HG02759 (cell line): Measurements from ENCODE around the gene OSCAR.
"Not testable (repeated sequence)": the region's sequence is repeated elsewhere in the genome, so short reads cannot be mapped to it uniquely, and the experiment has no call there.

Source experiments
- ATAC-seq: cut with Tn5 transposase; IDR thresholded peaks from one replicate; pipeline ENCODE4 v1.9.1; 2021; ENCODE audit warnings: mild to moderate bottlenecking, moderate library complexity; ENCODE audit not compliant: unreplicated experiment

The OSCAR gene

GRCh38 chr19:54127688-54128440 lies 27.3 kb upstream of the OSCAR start:
- no peak for ATAC-seq

DNA sequence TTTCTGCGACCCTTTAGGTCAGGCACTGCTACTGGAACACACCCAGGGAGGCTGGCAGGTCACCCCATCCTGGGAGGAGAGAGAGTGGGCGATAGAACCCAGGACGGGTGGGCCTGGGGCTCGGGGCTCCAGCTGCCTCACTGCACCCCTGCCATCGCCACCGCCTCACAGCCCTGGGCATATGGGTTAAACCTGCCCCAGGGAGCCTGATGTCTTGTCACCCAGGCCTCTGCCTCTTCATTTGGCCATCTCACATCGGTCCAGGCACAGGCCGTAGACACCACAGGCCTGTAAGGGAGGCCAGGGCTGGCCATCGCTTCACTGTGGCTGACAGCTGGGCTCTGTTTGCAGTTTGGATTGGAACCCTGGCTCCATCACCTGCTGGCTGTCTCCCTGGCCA lies 25.1 kb upstream of the OSCAR start:
- no peak for ATAC-seq

- no peak for ATAC-seq
These were observed 23.8 kb upstream of the OSCAR start for GRCh38 chr19:54124393-54124792.

- ATAC-seq = no peak
These were observed 23.1 kb upstream of the OSCAR start for GRCh38 chr19:54123682-54124081.

DNA sequence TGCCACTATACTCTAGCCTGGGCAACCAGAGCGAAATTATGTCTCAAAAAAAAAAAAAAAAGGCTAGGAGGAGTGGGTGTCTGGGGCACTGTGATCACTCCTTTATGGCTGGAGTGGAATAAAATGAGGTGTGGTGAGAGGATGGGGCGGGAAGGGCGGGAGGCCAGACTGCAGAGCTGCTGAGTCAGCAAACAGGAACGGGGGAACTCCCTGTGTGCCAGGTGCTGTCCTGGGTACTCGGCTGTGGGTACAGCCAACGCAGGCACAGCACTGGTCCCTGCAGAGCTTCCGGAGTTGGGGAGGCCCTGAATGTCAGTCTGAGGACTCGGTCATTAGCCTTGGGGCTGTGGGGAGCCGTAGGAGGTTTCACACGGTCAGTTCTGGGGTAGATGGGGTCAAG lies 20.7 kb upstream of the OSCAR start:
- ATAC-seq = no peak

DNA sequence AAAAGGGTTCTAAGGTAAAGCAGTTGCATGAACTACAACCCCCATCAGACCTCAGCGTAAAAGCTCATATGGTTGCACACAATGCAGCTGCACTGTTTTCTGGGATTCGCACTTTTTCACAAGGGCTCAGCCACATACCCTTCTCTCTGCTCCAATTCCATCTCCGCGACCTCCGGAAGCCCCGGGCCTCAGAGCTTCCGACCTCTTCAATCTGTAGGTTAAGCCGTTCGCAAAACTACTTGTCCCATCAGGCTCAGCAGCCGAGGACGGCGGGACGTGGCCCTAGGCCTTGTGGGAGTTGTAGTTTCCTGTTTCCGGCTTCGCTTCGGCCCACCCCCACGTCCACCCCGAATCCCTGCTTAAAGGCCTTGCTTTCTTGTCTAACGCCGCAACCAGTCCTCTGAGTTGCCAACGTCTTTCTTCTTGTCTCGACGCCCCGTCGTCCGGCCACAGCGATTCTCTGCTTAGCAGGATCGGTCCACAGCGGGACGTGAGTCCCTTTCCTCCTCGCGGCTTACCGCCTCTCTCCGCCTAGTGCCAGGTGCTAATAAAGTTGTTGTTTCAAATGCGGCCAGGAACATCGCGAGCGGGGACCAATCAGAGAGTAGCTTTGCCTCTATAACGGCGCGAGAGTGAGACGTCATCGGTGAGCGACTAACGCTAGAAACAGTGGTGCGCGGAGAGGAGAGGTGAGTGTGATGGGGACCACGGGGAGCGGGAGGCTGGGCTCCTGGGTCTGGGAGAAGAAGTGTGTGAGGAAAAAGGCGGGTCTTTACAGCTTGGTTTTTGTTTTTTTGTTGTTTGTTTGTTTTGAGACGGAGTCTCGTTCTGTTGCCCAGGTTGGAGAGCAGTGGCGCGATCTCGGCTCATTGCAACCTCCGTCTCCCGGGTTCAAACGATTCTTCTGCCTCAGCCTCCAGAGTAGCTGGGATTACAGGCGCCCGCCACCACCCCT lies 14.8 kb upstream of the OSCAR start, which contains the start of the genes PRPF31 and TFPT:
TSS of gene PRPF31 (plus strand) at position 646 of the 955 bp plus-strand sequence. CDS start 2,525 bp downstream, outside the sequence.
TSS of gene TFPT (minus strand) at position 549 of the 955 bp plus-strand sequence. CDS start at position 161, 388 bp downstream.
- peak; percentile 87 for ATAC-seq

- no peak for ATAC-seq
These were observed 13.9 kb upstream of the OSCAR start for GRCh38 chr19:54114340-54115108.

DNA sequence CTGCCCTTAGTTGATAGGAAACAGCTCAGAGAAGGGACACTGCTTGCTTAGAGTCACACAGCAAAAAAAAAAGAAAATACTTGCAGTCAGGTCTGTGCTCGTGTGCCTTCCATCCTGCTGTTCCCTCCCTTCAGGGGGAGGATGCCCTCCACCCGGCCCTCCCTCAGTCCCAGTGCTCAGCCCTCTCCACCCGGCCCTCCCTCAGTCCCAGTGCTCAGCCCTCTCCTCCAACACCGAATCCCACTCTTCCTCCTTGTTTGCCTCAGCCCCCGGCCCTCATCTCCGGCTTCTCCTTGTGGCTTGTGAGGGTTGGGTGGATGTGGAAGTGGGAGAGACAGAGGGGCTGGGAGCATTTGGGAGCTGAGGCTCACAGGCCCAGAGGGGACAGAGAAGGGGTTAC lies 9.0 kb upstream of the OSCAR start:
- no peak for ATAC-seq

DNA sequence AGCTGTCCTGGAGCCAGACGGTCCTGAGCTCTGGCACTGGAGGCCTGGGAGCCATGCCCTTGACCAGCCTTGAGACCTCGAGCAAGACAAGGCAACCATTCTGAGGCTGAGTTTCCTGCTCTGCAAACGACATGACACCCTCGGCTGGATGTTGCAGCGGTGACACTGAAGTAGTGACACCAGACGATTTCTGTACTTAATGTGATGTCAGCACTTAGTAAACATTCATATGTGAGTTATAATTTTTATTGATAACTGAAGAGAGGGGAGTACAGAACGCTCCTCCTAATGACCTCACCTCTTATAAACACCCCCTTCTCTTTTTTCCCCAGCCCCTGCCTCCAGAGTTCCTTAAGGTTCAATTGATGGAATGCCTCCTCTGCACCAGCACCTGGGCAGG lies 7.9 kb upstream of the OSCAR start:
- no peak for ATAC-seq

DNA sequence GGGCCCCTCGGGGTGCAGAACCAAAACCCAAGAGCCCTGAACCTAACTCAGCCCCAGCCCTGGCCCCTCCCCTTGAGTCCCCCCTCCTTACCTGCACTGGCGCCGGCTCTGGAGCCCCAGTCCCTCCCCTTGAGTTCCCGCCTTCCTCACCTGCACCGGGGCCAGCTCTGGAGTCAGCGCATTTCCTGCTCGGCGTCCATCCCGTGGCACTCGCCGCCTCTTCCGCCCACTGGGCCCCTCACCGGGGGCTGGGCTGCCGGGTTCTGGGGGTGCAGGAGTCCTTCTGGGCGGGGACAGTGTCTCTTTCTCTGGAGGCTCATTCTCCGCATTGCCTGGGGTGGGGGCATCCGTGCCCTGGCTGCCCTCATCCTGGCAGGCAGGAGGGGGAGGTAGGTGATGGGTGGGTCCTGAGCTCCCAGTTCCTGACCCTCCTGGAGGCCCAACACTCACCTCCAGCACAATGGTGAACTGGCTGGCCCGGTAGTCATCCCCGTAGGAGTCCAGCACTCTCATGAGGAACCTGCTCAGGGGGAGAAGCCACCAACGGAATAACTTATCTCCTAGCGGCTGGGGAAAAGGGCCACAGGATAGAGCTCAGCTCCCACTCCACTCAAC lies 7.4 kb upstream of the OSCAR start:
- no peak for ATAC-seq

GRCh38 chr19:54106716-54107115 lies 6.1 kb upstream of the OSCAR start:
- no peak for ATAC-seq

DNA sequence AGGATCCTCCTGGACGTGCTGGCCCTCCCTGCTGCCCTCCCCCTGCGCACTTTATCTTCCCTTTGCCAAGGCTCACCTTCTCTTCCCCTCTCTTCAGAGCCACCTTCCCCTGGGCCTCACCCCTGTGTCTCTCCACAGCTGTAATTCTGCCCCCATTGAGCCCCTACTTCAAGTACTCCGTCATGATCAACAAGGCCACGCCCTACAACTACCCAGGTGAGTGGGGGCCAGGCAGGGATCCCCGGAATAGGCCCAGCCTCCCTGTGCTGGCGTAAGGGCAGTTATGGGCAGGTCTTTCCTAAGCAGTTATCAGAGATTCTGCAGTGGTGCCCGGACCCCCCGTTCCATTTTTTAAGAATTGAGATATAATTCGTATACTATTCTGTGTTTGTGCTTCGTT lies 5.2 kb upstream of the OSCAR start:
- ATAC-seq = no peak

- no peak for ATAC-seq
These were observed 4.6 kb upstream of the OSCAR start for GRCh38 chr19:54104998-54105715.

DNA sequence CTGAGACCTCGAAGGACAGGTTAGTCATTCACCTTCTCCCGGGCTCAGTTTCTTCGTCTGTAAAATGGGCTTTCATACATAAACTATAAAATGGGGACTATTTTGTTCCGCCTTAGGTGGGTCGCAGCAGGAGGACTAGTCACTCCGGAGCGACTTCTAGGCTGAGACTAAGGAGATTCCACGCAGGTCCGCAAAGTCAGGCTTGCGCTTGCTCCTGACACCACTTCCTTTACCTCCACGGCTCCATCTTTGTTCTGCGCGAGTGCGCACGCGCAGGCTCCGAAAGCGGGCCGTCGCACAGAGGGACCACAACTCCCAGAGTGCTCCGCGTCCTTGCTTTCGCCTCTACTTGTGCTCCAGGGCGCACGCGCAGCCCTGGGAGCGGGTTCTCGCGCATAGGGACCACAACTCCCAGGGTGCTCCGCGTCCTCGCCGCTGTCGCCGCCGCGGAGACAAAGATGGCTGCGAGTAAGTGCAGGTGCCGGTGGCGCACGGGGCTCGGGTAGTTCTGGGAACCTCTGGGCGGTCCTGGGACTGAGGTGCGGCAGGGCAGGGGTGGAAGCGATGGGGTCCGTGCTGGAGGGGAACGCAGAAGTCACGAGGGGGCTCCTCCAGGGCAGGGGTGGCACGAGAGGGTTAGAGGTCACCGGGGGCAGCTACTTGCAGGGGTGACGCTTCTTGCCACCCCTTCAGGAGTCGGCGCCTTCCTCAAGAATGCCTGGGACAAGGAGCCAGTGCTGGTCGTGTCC lies 2.0 kb upstream of the OSCAR start, which contains the start of gene NDUFA3:
TSS of gene NDUFA3 (plus strand) at position 435 of the 749 bp plus-strand sequence. CDS start at position 459, 24 bp downstream.
- peak; percentile 97 for ATAC-seq

- not testable (repeated sequence) for ATAC-seq
These were observed 724 bp downstream of the OSCAR start for GRCh38 chr19:54099903-54100255.

GRCh38 chr19:54099190-54099902 lies 1.3 kb downstream of the OSCAR start:
- ATAC-seq = no peak

DNA sequence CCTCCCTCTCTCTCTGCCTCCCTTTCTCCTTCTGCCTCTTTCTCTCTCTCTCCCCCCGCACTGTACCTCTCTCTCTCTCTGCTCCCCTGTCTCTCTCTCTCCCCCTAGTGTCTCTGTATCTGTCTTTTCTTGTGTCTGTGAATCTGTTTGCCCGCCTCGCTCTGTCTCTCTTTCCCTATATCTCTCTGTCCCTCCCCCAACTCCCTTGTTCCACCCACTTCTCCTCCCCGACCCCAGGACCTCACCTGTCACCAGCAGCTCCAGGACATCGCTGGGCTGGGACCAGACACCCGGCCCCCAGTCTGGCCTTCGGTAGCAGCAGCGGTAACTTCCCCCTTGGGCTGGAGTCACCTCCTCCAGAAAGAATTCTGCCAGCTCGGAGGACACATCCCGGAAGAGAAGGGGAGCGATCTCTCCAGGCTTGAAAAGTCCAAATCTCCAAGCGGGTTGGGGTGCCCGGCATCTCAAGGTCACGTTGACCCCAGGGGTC lies 3.9 kb downstream of the OSCAR start:
- ATAC-seq = no peak
